Neural progenitor cell (in vitro differentiated cells): ENCODE data around the gene KIF25. TPM values are rescaled to one million over a fixed set of nuclear protein-coding genes. Genes with fewer than 3 reads are reported as not detected.

Experiments
- DNase-seq: peaks from one replicate; pipeline ENCODE4 v3.0.0-alpha.2; 2016; ENCODE audit warnings: low spot score
- H2AFZ ChIP-seq: fragments of 200-600 bp; sonication (generic); replicated peaks from 2 replicates; pipeline ENCODE4 v1.6.1; 2016; ENCODE audit warnings: antibody characterized with exemption
- H3F3A ChIP-seq: fragments of 200-600 bp; sonication (generic); 2 replicates; pipeline ENCODE4 v1.6.1; 2016; ENCODE audit warnings: antibody characterized with exemption, low read depth
- H3K27ac ChIP-seq: fragments of 200-600 bp; sonication (generic); 2 replicates; pipeline ENCODE4 v1.5.1; 2016; ENCODE audit warnings: mild to moderate bottlenecking
- H3K27me3 ChIP-seq: fragments of 200-600 bp; sonication (generic); 2 replicates; pipeline ENCODE4 v1.6.1; 2016; ENCODE audit warnings: mild to moderate bottlenecking, moderate library complexity
- H3K36me3 ChIP-seq: fragments of 200-600 bp; sonication (generic); 2 replicates; pipeline ENCODE4 v1.5.1; 2016
- H3K4me1 ChIP-seq: fragments of 200-600 bp; sonication (generic); 2 replicates; pipeline ENCODE4 v1.6.1; 2016; ENCODE audit warnings: mixed run types
- H3K4me2 ChIP-seq: fragments of 200-600 bp; sonication (generic); 2 replicates; pipeline ENCODE4 v1.6.1; 2016
- H3K4me3 ChIP-seq: fragments of 200-600 bp; sonication (generic); 2 replicates; pipeline ENCODE4 v1.5.1; 2016
- H3K79me2 ChIP-seq: fragments of 200-600 bp; sonication (generic); 2 replicates; pipeline ENCODE4 v1.6.1; 2016; ENCODE audit warnings: low read depth
- H3K9ac ChIP-seq: fragments of 200-600 bp; sonication (generic); 2 replicates; pipeline ENCODE4 v1.6.1; 2016
- H3K9me3 ChIP-seq: fragments of 200-600 bp; sonication (generic); 2 replicates; pipeline ENCODE4 v1.5.1; 2016; ENCODE audit warnings: low read depth
- H4K20me1 ChIP-seq: fragments of 200-600 bp; sonication (generic); 2 replicates; pipeline ENCODE4 v1.6.1; 2016; ENCODE audit warnings: low read depth
- H3K27ac Mint-ChIP-seq: 3 replicates; pipeline ENCODE4 v1.8.0; 2021; ENCODE audit warnings: mixed read lengths
- H3K27me3 Mint-ChIP-seq: 2 replicates; pipeline ENCODE4 v1.8.0; 2022; ENCODE audit warnings: low read depth, mild to moderate bottlenecking, inconsistent platforms, moderate library complexity, mixed read lengths; ENCODE audit not compliant: insufficient read depth
- H3K36me3 Mint-ChIP-seq: 3 replicates; pipeline ENCODE4 v1.8.0; 2021; ENCODE audit warnings: mixed read lengths
- H3K4me1 Mint-ChIP-seq: 3 replicates; pipeline ENCODE4 v1.8.0; 2021; ENCODE audit warnings: mixed read lengths
- H3K4me3 Mint-ChIP-seq: 3 replicates; pipeline ENCODE4 v1.8.0; 2021; ENCODE audit warnings: mild to moderate bottlenecking, moderate library complexity, mixed read lengths
- H3K9me3 Mint-ChIP-seq: 3 replicates; pipeline ENCODE4 v1.8.0; 2020; ENCODE audit warnings: mixed read lengths
- EZH2 ChIP-seq: fragments of 200-600 bp; sonication (generic); IDR thresholded peaks from 2 replicates; pipeline ENCODE4 v1.6.1; 2017; ENCODE audit warnings: antibody characterized with exemption, mild to moderate bottlenecking, moderate library complexity
- EZH2phosphoT487 ChIP-seq: fragments of 200-600 bp; sonication (generic); IDR thresholded peaks from 2 replicates; pipeline ENCODE4 v1.6.1; 2017; ENCODE audit warnings: antibody characterized with exemption
- total RNA-seq: library from RNA; depleted of rRNA; stranded (reverse); fragments of >200 nt; gene quantifications from 2 replicates; pipeline ENCODE4 v1.2.3, GENCODE V29; 2015; ENCODE audit warnings: low replicate concordance
- TF ChIP-seq, protein P1 (sequence below): fragments of 200-600 bp; sonication (generic); IDR thresholded peaks from 2 replicates; pipeline ENCODE4 v1.5.1; 2017; ENCODE audit warnings: antibody characterized with exemption, mild to moderate bottlenecking

Gene KIF25
- total RNA-seq, 1 donor from 2014 or later, result 1.2 TPM

DNA sequence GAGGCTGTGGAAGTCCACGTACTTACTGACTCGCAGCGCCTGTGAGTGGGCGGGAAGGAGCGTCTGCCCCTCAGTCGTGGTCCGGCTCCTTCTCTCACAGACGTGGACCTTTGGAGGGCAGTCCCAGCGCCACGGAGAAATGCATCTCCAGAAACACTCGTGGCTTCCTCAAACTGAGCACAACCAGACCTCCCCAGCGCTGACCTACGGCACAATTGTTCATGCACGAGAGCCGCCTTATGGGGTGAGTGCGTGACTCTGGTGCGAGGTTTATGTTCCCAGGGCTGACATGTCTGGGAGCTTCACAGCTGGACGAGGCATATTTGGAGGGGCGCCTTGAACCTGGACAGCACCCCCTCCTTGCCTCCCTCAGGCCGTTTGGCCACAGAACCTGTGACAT lies 51.8 kb downstream of the KIF25 start:
- no peak overlapping the region for H3K4me3 Mint-ChIP-seq
- H3K9ac ChIP-seq, result no peak overlapping the region
- no peak overlapping the region for H3K27ac Mint-ChIP-seq
- no peaks in the 10 kb centered on the region for H3K27me3 ChIP-seq
- no peaks in the 10 kb centered on the region for H3K4me1 ChIP-seq
- H3K36me3 ChIP-seq, result no peaks in the 10 kb centered on the region
- no peak for TF ChIP-seq EZH2
- TF ChIP-seq EZH2phosphoT487, result no peak
- TF ChIP-seq, protein P1, sequence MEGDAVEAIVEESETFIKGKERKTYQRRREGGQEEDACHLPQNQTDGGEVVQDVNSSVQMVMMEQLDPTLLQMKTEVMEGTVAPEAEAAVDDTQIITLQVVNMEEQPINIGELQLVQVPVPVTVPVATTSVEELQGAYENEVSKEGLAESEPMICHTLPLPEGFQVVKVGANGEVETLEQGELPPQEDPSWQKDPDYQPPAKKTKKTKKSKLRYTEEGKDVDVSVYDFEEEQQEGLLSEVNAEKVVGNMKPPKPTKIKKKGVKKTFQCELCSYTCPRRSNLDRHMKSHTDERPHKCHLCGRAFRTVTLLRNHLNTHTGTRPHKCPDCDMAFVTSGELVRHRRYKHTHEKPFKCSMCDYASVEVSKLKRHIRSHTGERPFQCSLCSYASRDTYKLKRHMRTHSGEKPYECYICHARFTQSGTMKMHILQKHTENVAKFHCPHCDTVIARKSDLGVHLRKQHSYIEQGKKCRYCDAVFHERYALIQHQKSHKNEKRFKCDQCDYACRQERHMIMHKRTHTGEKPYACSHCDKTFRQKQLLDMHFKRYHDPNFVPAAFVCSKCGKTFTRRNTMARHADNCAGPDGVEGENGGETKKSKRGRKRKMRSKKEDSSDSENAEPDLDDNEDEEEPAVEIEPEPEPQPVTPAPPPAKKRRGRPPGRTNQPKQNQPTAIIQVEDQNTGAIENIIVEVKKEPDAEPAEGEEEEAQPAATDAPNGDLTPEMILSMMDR, result no peak
- no peaks in the 10 kb centered on the region for H3K79me2 ChIP-seq
- H4K20me1 ChIP-seq, result no peaks in the 10 kb centered on the region
- no peak overlapping the region for H3K4me3 ChIP-seq
- H3K27ac ChIP-seq, result no peak overlapping the region
- no peaks in the 10 kb centered on the region for H3K9me3 ChIP-seq
- peaks cover 2% of the 10 kb centered on the region for H3K27me3 Mint-ChIP-seq
- no peaks in the 10 kb centered on the region for H3K36me3 Mint-ChIP-seq
- no peaks in the 10 kb centered on the region for H3F3A ChIP-seq
- DNase-seq, result no peak
- H2AFZ ChIP-seq, result no peak overlapping the region
- no peak overlapping the region for H3K4me2 ChIP-seq
- peaks cover 10% of the 10 kb centered on the region for H3K4me1 Mint-ChIP-seq
- no peaks in the 10 kb centered on the region for H3K9me3 Mint-ChIP-seq

DNA sequence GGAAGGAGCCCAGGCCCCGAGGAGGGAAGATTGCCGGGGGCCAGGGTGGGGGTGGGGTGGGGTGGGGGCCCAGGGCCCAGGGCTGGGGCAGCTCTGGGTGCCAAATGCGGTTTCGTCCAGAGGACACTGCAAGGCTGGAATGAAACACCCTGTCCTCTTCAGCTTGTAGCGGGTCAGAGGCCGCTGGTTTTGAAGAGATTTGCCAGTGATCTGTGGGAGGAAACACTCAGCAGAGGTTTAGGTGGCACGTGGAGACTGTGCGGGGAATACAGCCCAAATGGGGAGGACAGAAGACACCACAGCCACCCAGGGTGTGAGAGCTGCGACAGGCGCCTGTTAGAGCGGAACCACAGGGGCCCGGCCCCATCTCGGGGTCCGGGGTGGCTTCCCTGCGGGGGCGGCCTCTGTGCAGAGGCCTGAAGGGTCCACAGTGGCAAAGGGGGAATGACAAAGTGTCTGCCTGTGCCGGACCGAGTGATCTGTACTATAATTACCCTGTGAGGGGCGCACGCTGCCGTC lies 52.3 kb downstream of the KIF25 start:
- H3K9me3 ChIP-seq, result no peaks in the 10 kb centered on the region
- TF ChIP-seq EZH2, result no peak
- TF ChIP-seq, protein P1, result no peak
- TF ChIP-seq EZH2phosphoT487, result no peak
- H3K27ac Mint-ChIP-seq, result peak overlapping the region; percentile 89

DNA sequence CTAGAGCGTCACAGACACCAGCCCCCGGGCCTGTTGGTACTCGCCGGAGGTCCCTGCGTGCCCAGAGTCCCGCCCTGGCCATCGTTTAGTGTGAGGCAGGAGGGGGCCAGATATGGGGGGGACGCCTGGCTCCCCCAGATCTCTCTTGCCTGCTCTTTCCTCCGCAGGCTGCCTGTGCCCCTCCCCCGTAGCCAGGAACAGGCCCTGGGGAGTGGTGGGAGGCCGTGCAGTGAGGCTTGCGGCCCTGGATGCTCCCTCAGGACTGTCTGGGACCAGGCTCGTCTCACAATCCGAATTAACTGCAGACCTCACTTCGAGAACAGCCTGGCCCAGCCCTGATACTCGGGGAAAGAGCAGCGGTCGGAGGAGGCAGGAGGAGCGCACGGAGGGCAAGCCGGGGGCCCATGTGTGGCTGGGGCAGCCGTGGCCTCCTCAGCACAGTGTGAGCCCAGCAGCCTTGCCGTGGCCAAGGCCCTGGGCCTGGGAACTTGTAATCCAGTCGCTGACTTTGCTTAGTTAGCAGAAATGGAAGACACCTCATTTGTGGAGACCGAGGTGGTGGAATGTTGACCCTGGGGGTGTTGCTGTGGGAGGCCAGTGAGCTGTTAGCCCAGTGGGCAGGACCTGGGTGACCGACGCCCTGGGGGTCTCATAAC lies 52.9 kb downstream of the KIF25 start:
- TF ChIP-seq EZH2phosphoT487, result no peak
- TF ChIP-seq, protein P1, result no peak
- TF ChIP-seq EZH2, result no peak
- H3K27me3 Mint-ChIP-seq, result peaks cover 5% of the 10 kb centered on the region
- H3K9me3 Mint-ChIP-seq, result no peaks in the 10 kb centered on the region
- no peaks in the 10 kb centered on the region for H3K4me1 ChIP-seq
- no peaks in the 10 kb centered on the region for H3K36me3 ChIP-seq
- no peaks in the 10 kb centered on the region for H3K36me3 Mint-ChIP-seq
- H3K4me3 Mint-ChIP-seq, result no peak overlapping the region
- no peak overlapping the region for H3K9ac ChIP-seq
- H2AFZ ChIP-seq, result peak overlapping the region; percentile 53
- no peak overlapping the region for H3K4me2 ChIP-seq
- peaks cover 10% of the 10 kb centered on the region for H3K4me1 Mint-ChIP-seq
- H4K20me1 ChIP-seq, result no peaks in the 10 kb centered on the region
- no peaks in the 10 kb centered on the region for H3K27me3 ChIP-seq
- H3K79me2 ChIP-seq, result no peaks in the 10 kb centered on the region
- H3K4me3 ChIP-seq, result no peak overlapping the region
- no peaks in the 10 kb centered on the region for H3F3A ChIP-seq
- no peak for DNase-seq
- no peak overlapping the region for H3K27ac ChIP-seq
- no peak overlapping the region for H3K27ac Mint-ChIP-seq
- no peaks in the 10 kb centered on the region for H3K9me3 ChIP-seq

More for the DNA sequence above, 52.3 kb downstream of the KIF25 start:
- H3F3A ChIP-seq, result no peaks in the 10 kb centered on the region
- no peak overlapping the region for H3K9ac ChIP-seq
- no peaks in the 10 kb centered on the region for H3K36me3 ChIP-seq
- H3K4me1 Mint-ChIP-seq, result peaks cover 10% of the 10 kb centered on the region
- DNase-seq, result no peak
- H2AFZ ChIP-seq, result peak overlapping the region; percentile 53
- H3K4me1 ChIP-seq, result no peaks in the 10 kb centered on the region
- H3K27ac ChIP-seq, result no peak overlapping the region
- H3K4me3 Mint-ChIP-seq, result no peak overlapping the region
- no peaks in the 10 kb centered on the region for H3K36me3 Mint-ChIP-seq
- H4K20me1 ChIP-seq, result no peaks in the 10 kb centered on the region
- H3K9me3 Mint-ChIP-seq, result no peaks in the 10 kb centered on the region
- H3K79me2 ChIP-seq, result no peaks in the 10 kb centered on the region
- no peak overlapping the region for H3K4me2 ChIP-seq
- no peak overlapping the region for H3K4me3 ChIP-seq
- H3K27me3 Mint-ChIP-seq, result peaks cover 5% of the 10 kb centered on the region
- no peaks in the 10 kb centered on the region for H3K27me3 ChIP-seq
